B cell (primary cell): Measurements from ENCODE around the gene NFATC2.

ENCODE experiments used
- CTCF ChIP-seq: fragments of 200-600 bp; IDR thresholded peaks from one replicate; pipeline ENCODE4 v1.8.0; 2022; ENCODE audit warnings: antibody characterized with exemption, mild to moderate bottlenecking
- EZH2 ChIP-seq: IDR thresholded peaks from 2 replicates; pipeline ENCODE4 v1.6.1; 2012; ENCODE audit warnings: borderline replicate concordance, low read depth, mild to moderate bottlenecking, moderate library complexity, low read length; ENCODE audit not compliant: insufficient read depth, poor library complexity, severe bottlenecking

- TF ChIP-seq CTCF (no peak), EZH2 (no peak)
These were observed 90.4 kb downstream of the NFATC2 start for GRCh38 chr20:51452091-51452613.
